HUDEP-2 (cell line): Measurements from ENCODE around the gene NTHL1.

ENCODE experiments used
- DNase-seq, 76 experiments: peaks; one replicate each; lab custom pipeline; 2025; ENCODE audit not compliant: unreplicated experiment in 76 of 76; lab: John Stamatoyannopoulos, UW

Gene NTHL1

DNA sequence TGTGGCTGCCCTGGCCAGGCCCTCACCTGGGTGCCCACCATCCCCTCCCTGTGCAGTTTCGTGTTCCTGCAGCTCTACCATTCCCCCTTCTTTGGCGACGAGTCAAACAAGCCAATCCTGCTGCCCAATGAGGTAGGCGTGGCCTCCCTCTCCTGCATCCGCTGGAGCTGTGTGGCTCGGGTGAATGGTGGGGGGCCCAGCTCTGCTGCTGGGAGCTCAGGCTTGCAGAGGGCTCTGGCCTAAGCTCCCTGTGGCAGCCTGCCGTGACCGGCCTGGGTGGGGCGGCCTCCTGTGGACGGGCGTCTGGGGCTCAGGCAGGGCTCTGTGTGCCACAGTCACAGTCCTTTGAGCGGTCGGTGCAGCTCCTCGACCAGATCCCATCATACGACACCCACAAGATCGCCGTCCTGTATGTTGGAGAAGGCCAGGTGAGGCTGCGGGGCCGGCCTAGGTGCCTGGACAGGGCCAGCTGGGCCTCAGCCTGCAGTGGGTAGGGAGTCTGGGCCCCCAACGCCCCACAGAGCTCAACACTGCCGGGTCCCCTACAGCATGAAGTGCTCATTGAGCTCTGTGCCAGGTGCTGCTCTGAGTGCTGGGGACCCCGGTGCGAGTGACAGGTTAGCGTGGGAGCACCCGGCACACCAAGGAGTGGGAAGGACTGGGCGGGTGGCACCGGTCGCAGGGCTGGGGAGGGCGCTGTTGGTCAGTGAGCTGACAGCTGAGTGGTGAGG is 37.4 kb upstream of the NTHL1 start:
- no peak for DNase-seq

DNA sequence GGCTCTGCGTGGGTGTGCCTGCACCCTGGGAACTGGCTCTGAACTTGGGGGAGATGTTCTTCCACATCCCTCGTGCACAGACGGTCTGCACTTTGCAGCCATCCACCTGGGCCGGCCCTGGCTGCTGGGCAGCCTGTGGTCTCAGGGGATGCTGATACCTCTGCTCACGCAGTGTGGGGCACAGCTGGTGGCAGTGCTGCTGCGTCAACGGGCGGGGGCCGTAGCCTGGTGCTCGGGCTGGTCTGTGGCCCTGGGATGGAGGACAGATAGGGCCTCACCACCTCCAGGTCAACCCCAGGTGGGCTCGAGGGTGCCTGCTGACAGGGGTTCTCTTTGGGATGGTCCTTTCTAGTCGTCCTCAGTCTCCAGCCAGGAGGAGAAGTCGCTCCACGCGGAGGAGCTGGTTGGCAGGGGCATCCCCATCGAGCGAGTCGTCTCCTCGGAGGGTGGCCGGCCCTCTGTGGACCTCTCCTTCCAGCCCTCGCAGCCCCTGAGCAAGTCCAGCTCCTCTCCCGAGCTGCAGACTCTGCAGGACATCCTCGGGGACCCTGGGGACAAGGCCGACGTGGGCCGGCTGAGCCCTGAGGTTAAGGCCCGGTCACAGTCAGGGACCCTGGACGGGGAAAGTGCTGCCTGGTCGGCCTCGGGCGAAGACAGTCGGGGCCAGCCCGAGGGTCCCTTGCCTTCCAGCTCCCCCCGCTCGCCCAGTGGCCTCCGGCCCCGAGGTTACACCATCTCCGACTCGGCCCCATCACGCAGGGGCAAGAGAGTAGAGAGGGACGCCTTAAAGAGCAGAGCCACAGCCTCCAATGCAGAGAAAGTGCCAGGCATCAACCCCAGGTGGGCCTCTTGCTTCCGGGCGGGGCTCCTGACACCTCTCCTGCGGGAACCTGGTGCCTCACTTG is 36.5 kb upstream of the NTHL1 start:
- no peak for DNase-seq

DNA sequence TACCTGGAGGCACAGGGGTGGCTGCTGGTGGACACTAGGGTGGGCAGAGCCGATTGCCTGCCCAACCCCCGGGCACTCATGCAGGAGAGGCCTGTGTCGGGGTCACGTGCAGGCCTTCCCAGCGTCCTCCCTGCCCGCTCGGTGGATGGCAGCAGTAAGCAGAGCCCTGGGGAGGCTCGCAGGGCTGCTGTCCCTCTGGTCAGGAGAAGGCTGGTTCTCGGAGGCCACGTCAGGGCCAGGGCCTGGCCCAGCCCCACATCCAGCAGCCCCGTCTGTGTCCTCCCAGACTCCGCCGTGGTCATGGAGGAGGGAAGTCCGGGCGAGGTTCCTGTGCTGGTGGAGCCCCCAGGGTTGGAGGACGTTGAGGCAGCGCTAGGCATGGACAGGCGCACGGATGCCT is 35.8 kb upstream of the NTHL1 start:
- no peak for DNase-seq

DNA sequence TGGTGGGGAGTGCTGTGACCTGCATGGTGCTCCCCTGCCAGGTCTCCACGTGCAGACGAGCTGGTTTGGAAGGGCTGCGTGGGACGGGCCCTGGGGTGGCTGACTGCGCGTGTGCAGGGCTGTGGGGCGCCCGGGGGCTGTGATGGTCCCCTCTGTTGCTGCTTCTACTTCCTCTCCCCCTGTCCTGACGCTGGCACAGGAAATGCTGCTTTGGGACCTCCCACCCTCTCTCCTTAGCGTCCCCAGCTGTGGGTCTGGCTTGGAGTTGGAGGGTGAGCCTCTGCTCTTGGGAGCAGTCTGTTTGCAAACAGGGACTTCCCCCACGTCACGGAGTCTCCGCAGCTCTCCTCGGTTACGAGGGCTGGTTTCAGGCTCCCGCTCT is 35.3 kb upstream of the NTHL1 start:
- DNase-seq = no peak

DNA sequence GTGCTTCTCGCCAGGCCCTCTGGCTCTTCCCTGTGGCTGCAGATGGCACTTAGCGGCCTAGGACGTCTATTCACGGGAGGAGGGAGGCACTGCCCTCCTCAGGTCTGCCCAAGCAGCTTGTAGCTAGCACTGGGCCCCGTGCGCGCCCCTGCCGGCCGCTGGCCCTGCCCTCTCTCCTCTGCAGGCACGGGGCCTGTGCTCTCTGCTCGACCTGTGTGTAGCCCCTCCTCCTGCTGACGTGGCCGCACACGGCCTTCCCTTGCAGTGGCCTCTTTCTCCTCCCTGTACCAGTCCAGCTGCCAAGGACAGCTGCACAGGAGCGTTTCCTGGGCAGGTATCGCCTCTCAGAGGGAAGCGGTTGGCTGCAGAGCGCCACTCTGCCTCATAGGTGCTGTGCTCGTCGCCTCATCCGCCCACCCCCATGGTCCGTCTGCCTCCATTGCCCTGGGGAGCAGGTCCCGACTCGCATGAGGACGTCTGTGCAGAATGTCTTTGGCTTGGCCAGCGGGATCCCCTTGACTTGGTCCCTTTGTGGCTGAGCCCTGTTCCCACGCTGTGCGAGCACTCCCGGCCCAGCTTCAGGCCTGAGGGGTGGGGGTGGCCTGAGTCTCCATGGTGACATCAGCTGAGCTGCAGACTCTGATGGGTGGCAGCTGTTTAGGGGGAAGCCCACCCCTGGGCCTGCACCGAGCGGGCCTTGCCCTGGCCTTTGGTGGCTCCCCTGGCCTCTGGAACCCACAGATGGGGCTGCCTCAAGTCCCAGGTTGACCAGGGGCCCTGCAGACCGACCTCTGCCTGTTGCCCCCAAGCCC is 34.7 kb upstream of the NTHL1 start:
- no peak for DNase-seq

DNA sequence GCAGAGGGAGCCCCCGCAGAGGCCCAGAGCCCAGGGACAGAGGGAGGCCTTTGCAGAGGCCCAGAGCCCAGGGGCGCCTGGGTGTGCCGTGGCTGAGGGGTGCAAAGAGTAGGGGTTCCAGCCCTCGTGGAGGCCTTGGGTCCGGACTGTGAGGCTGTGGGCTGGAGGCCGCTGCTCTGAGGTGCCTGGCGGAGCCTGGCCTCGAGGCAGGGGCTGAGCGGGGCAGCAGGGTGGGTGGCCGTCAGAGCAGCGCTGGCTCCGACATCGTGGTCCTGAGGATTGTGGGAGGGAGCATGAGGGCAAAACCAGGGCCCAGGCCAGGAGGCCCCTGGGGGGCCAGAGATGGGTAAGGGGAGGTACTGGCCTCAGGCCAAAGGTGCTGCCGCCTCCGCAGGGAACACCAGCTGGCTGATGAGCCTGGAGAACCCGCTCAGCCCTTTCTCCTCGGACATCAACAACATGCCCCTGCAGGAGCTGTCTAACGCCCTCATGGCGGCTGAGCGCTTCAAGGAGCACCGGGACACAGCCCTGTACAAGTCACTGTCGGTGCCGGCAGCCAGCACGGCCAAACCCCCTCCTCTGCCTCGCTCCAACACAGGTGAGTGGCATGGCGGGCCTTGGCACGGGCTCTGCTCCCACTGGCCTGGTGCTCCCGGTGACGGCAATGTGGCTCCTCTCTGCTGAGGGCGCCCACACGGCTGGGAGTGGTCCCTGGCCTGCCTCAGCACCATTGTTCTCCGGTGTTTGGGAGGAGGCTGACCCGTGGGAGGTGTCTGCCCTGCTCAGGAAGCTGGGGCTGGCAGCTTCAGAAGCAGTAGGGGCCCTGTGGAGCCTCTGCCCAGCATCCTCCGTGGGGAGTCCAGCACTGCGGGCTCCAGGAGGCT is 33.8 kb upstream of the NTHL1 start:
- no peak for DNase-seq

DNA sequence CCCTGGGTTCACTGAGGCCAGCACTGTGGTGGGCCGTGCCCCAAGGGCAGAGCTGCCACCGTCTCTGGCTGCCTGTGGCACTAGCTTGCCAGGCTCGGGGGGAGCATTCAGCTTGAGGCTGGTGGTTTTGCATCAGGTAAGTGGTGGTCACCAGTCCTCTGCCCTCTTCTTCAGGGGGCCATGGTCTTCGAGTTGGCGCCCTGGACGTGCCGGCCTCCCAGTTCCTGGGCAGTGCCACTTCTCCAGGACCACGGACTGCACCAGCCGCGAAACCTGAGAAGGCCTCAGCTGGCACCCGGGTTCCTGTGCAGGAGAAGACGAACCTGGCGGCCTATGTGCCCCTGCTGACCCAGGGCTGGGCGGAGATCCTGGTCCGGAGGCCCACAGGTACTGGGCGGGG is 32.4 kb upstream of the NTHL1 start:
- no peak for DNase-seq

DNA sequence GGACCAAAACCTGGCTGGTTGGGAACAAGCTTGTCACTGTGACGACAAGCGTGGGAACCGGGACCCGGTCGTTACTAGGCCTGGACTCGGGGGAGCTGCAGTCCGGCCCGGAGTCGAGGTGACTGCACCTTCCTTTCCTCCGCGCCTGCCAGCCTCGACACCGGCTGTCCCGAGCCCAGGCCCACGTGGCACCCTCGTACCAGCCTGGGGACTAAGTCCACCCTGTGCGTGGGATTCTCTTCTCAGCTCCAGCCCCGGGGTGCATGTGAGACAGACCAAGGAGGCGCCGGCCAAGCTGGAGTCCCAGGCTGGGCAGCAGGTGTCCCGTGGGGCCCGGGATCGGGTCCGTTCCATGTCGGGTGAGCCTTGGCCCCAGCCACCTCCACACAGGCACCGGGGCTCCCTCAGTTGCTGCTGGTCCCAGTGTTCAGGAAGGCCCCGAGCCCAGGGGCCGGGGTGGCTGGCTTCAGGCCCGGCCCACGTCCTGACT is 31.7 kb upstream of the NTHL1 start:
- no peak for DNase-seq

DNA sequence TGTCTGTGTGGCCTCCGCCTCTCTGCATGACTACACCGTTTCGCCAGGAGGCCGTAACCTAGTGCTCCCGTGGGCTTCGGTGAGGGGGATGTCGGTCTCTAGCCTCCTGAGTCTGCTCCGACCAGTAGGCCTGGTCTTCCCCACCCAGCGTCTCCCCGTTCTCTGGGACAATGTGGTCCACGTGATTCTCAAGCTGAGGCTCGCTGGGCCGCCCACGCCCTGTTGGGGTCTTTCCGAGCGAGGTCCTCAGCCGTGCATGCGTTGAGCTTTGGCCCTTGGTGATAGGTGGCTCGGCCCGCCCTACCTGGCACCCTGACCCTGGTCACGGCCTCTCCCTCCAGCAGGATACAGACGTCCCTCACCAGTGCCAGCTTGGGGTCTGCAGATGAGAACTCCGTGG is 31.1 kb upstream of the NTHL1 start:
- DNase-seq = no peak

DNA sequence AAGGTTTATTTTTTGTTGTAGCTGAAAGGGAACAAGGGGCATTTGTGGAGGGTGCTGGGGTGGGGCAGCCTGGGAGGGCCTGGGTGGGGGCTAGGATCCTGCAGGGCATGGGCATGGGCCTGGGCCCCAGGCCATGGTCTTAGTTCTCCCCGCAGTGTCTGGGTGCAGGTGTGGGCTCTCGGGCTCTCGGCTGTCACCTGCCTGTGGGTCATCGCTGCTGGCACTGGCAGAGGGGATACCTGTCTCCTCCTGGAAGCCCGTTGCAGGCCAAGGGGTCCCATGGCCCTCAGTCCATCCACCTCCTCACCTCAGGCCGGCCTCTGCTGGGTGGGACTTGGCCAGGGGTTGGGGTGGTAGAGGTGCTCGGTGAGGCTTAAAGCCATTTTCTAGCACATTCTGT is 30.5 kb upstream of the NTHL1 start:
- no peak for DNase-seq

DNA sequence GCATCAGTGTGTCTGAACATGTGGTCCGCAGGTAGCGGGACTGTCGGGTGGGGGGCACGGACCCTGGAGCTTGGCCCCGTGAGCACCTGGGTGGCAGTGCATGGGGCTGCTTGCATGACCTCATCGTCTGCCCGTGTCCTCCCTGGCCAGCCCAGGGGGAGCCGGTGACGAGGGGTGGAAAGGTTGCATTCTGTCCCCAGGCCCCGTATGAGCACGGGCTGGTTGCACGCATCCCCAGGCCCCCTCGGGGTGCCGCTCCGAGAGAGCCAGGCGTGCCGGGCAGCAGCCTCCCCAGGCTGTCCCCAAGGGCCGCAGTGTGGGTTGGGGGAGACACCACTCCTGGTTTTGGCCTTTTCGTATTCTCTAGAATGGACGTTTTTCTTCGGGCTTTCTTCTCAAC is 30.1 kb upstream of the NTHL1 start:
- DNase-seq = no peak

DNA sequence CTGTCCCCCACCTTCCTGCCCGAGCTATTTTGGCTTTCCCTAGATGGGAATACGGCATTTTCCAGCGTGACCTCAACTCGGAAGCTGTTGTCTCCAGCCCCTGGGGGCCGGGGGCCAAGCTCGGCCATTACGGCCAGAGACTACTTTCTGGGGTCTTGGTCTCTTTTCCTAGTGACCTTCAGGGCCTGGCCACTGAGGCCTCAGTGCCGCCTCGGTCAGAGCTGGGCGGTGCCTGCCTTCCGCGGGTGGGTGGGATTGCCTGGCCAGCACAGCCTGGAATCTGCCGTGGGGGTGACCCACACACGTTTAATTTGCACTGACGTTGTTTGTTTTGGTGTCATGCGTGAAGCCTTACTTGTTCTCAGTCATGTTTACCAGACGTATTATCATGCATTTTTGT is 29.4 kb upstream of the NTHL1 start:
- DNase-seq = no peak

DNA sequence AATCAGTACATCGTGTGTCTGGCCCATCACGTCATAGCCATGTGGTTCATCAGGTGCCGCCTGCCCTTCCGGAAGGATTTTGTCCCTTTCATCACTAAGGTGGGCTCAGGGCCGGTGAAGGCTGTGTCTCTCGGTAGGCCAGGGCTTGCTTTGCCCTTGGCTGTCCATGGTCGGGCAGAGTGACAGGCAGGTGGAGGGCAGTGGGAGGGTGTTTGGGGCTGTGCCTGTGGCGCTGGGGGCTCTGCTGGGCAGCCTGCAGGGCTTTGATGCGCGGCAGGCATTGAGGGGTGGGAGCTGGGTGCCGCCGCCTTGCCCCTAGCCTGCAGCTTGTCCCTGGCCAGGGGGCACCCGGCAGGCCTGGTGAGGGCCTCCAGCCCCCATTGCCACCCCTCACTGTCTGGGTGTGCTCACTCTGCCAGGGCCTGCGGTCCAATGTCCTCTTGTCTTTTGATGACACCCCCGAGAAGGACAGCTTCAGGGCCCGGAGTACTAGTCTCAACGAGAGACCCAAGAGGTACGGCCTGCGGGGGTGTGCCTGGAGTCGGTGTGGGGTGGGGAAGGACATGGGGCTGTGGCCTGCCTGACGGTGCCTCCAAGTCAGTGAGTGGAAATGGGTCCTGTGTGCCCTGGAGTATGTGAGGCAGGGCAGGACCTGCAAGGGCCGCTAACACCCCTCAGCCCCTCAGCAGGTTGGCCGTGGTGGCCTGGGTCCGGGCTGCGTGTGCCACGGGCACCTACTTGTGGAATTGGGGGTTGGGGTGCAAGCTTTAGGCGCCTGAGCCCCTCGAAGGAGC is 28.6 kb upstream of the NTHL1 start:
- no peak for DNase-seq

DNA sequence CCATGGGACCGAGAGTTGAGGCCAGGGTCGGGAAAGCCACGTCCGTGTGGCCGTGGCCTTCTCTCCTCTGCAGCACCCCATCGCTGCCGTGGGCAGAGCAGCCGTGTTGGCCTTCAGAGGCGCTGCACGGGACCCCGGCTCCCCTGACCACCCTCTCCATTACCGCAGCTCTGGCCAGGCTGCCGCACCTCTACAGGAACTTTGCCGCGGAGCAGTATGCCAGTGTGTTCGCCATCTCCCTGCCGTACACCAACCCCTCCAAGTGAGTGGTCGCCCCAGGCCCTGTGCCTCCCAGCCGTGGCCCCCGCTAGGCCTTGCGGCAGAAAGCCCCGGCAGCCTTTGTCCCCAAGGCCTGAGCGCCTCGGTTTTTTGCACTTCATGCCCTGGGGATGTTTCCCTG is 28.0 kb upstream of the NTHL1 start:
- no peak for DNase-seq

DNA sequence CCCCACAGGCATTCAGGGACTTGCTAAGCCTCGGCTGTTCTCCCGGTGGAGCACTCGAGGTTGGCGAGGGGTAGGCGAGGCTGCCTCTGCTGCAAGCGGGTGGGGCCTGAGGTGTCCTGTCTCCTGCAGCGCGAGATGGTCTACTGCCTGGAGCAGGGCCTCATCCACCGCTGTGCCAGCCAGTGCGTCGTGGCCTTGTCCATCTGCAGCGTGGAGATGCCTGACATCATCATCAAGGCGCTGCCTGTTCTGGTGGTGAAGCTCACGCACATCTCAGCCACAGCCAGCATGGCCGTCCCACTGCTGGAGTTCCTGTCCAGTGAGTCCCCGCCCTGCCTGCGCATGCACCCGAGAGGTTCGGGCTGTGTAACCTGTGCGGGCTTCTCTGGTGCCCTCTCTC is 26.4 kb upstream of the NTHL1 start:
- no peak for DNase-seq

DNA sequence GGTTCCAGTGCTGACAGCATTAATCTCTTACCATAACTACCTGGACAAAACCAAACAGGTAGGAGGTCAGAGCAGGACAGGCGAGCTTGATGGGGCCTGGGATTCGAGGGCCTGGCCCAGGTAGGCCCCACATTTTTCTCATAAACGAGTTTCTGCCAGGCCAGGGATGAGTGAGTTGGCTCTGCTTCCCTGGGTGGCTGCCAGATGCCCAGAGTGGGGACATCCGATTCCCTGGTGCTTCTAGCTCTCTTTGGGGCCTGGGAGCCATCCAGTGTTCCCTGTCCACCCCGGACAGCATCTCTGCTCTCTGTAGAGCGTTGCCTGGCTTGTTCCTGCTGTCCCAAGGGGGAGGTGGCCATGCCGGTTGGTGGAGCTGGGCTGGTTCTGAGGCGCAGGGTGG is 25.3 kb upstream of the NTHL1 start:
- DNase-seq = no peak

DNA sequence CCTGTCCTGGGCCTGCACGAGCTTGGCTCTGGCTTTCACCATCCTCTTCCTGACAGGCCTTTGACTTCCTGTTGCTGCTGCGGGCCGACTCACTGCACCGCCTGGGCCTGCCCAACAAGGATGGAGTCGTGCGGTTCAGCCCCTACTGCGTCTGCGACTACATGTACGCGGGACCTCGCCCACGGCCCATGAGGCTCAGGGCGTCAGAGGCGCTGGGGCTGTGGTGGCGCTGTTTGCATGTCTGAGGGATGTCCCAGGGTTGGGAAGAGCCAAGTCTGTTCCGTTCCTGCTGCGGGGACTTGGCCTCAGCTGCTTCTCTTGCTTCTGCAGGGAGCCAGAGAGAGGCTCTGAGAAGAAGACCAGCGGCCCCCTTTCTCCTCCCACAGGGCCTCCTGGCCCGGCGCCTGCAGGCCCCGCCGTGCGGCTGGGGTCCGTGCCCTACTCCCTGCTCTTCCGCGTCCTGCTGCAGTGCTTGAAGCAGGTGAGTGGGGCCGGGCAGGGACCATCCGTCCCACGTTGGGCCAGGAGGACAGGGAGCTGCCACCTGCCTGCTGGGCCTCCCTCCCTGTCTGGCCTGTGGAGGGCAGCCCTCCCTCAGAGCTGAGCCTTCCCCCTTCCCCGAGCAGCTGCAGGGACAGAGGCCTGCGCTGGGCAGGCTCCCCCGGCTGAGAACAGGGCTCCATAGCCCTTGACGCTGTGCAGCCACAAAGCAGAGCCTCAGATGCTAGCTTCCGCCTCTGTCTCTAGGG is 24.0 kb upstream of the NTHL1 start:
- DNase-seq = no peak

DNA sequence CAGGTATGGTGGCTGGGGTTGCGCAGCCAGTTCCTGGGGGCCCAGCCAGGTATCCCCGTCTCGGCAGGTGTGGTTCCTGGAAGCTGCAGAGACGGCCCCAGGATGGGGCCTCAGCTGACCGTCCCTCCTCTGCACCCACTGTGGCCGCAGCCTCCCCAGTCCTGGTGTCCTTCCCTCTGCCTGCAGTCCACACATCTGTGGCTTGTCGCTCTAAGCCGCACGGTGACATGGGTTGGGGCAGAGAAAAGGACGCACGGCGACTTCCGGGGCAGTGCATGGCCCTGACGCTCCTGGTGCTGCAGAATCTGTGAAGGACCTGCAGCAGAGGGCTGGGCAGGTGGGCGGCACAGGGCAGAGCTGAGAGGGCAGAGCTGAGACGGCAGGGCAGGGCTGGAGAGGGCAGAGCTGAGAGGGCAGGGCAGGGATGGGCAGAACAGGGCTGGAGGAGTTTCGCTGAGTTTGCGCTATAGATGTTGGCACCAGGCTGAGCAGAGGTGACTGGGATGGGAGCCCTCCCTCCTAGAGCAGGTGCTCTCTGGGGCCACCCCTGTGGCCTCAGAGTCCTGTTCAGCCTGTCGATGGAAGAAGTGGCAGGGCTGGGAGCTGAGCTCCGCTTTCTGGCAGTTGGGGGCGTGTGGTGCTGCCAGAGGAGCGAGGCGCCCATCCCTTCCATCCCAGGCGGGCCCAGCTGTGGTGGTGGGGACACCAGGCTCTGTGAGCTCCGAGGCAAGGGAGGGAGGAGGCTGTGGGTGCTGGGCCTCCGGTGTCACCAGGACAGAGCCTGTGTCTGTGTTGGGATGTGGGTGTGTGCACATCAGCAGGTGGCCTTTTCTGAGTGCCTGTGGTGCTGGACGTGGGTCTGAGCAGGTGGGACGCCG is 23.2 kb upstream of the NTHL1 start:
- DNase-seq = no peak
